Activated T-helper 17 cell treated with anti-CD3 and anti-CD28 coated beads, Interleukin-2, amount 50 U/mL, for 72 hours (primary cell): Measurements from ENCODE around the gene ADARB2. TPM values are rescaled to one million over a fixed set of nuclear protein-coding genes. Genes with fewer than 3 reads are reported as not detected.

ENCODE experiments used
- ATAC-seq: fragments of 150-1000 bp; cut with Tn5 transposase; replicated peaks from 2 replicates; pipeline ENCODE4 v1.10.0; 2021; ENCODE audit warnings: mild to moderate bottlenecking, moderate library complexity
- H3K27ac Mint-ChIP-seq: one replicate; pipeline ENCODE4 v1.8.0; 2022; ENCODE audit warnings: mixed read lengths
- H3K27me3 Mint-ChIP-seq: one replicate; pipeline ENCODE4 v1.8.0; 2022; ENCODE audit warnings: mixed read lengths
- H3K36me3 Mint-ChIP-seq: one replicate; pipeline ENCODE4 v1.8.0; 2022; ENCODE audit warnings: low read depth, mild to moderate bottlenecking, mixed read lengths
- H3K4me1 Mint-ChIP-seq: one replicate; pipeline ENCODE4 v1.8.0; 2022; ENCODE audit warnings: mixed read lengths
- H3K4me3 Mint-ChIP-seq: one replicate; pipeline ENCODE4 v1.8.0; 2022; ENCODE audit warnings: mild to moderate bottlenecking, mixed read lengths
- H3K9me3 Mint-ChIP-seq: one replicate; pipeline ENCODE4 v1.8.0; 2022; ENCODE audit warnings: mixed read lengths
- total RNA-seq, 2 donors: library from RNA; stranded (reverse); gene quantifications; one replicate each; pipeline ENCODE4 v1.2.3, GENCODE V29; 2022

The ADARB2 gene
- total RNA-seq, 2 donors from 2014 or later, result not detected

GRCh38 chr10:1384026-1384425, 353.3 kb downstream of the ADARB2 start:
- Mint-ChIP-seq H3K36me3 (no peaks in the 10 kb centered on the region), H3K4me3 (no peak overlapping the region), H3K27ac (no peak overlapping the region), H3K4me1 (no peaks in the 10 kb centered on the region), H3K9me3 (no peaks in the 10 kb centered on the region), H3K27me3 (peaks cover 26% of the 10 kb centered on the region)
- no peak for ATAC-seq

DNA sequence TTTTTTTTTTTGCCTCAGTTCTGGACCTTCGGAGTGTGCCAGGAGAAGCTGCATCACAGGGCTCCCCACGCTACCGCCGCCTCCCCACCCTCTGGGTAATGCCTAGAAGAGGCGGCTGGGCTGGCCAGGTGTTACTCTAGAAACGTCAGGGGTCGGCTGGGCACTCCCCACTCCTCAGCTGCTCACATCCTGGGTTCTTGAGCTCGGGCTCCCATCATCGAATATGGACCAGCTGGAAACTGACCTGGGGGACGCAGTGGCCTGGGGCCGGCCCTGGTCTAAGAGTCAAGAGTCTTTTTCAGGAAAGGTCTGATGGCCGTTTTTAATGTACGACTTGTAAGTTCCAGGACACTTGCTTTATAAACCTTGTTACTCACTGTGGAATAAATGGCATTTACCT, 354.6 kb downstream of the ADARB2 start:
- Mint-ChIP-seq H3K36me3 (no peaks in the 10 kb centered on the region), H3K9me3 (no peaks in the 10 kb centered on the region), H3K4me1 (no peaks in the 10 kb centered on the region), H3K4me3 (no peak overlapping the region), H3K27ac (no peak overlapping the region), H3K27me3 (peaks cover 39% of the 10 kb centered on the region)
- ATAC-seq, result no peak

DNA sequence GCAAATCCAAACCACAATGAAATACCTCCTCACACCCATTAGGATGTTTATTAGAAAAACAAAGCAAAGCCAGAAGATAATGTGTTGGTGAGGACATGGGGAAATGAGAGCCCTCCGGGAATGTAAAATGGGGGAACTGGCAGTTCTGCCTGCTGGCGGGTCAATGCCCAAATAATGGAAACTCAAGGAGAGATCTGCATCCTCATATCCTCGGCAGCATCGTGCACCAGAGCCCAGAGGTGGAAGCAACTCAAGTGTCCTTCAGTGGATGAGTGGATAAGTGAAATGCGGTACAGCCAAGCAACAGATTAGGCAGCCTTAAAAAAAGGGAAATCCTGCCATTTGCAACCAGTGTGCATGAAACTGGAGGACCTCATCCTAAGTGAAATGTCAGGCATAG, 356.0 kb downstream of the ADARB2 start:
- no peaks in the 10 kb centered on the region for H3K36me3 Mint-ChIP-seq
- H3K9me3 Mint-ChIP-seq, result no peaks in the 10 kb centered on the region
- H3K4me3 Mint-ChIP-seq, result no peak overlapping the region
- peaks cover 43% of the 10 kb centered on the region for H3K27me3 Mint-ChIP-seq
- ATAC-seq, result no peak
- H3K27ac Mint-ChIP-seq, result no peak overlapping the region
- H3K4me1 Mint-ChIP-seq, result no peaks in the 10 kb centered on the region

GRCh38 chr10:1380088-1380671, 357.1 kb downstream of the ADARB2 start:
- H3K27me3 Mint-ChIP-seq, result peaks cover 44% of the 10 kb centered on the region
- H3K4me3 Mint-ChIP-seq, result no peak overlapping the region
- H3K9me3 Mint-ChIP-seq, result no peaks in the 10 kb centered on the region
- no peaks in the 10 kb centered on the region for H3K36me3 Mint-ChIP-seq
- H3K4me1 Mint-ChIP-seq, result no peaks in the 10 kb centered on the region
- no peak overlapping the region for H3K27ac Mint-ChIP-seq
- no peak for ATAC-seq

DNA sequence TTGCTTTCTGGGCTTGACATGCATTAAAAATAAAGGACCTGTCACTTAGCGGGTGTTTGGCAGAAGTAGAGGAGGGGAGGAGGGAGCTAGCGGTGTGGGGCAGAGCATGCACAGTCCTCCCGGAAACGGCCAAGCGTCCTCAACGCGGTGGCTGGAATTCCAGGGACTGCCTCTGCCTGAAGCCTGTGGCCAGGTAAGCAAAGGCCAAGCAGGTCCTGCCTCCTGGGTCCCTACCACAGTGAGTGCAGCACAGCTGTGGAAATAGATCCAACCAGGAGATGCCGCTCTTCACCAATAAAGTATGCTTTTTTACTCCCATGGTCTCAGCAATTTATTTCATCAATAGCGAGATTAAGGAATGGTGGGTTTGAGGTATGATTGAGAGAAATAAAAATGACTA, 357.7 kb downstream of the ADARB2 start:
- H3K4me3 Mint-ChIP-seq, result no peak overlapping the region
- no peaks in the 10 kb centered on the region for H3K9me3 Mint-ChIP-seq
- no peaks in the 10 kb centered on the region for H3K4me1 Mint-ChIP-seq
- no peak overlapping the region for H3K27ac Mint-ChIP-seq
- H3K27me3 Mint-ChIP-seq, result peaks cover 43% of the 10 kb centered on the region
- ATAC-seq, result no peak
- H3K36me3 Mint-ChIP-seq, result no peaks in the 10 kb centered on the region

- Mint-ChIP-seq H3K9me3 (no peaks in the 10 kb centered on the region), H3K36me3 (no peaks in the 10 kb centered on the region), H3K27ac (no peak overlapping the region), H3K4me1 (no peaks in the 10 kb centered on the region), H3K27me3 (peaks cover 41% of the 10 kb centered on the region), H3K4me3 (no peak overlapping the region)
- no peak for ATAC-seq
These were observed 358.9 kb downstream of the ADARB2 start for GRCh38 chr10:1378473-1378872.

GRCh38 chr10:1377740-1378397, 359.5 kb downstream of the ADARB2 start:
- no peaks in the 10 kb centered on the region for H3K9me3 Mint-ChIP-seq
- H3K27me3 Mint-ChIP-seq, result peaks cover 41% of the 10 kb centered on the region
- H3K27ac Mint-ChIP-seq, result no peak overlapping the region
- no peaks in the 10 kb centered on the region for H3K4me1 Mint-ChIP-seq
- no peaks in the 10 kb centered on the region for H3K36me3 Mint-ChIP-seq
- no peak overlapping the region for H3K4me3 Mint-ChIP-seq
- ATAC-seq, result no peak

DNA sequence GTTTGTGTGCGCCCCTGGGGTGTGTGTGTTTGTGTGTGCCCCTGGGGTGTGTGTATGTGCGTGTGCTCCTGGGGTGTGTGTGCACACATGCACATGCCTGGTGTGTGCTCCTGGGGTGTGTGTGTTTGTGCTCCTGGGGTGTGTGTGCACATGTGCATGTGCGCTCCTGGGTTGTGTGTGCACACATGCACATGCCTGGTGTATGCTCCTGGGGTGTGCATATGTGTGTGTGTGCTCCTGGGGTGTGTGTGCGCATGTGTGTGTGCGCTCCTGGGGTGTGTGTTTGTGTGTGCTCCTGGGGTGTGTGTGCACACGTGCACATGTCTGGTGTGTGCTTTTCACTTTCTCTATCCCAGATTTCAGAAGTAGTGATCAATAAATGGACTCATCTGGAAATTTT, 360.1 kb downstream of the ADARB2 start:
- no peak overlapping the region for H3K4me3 Mint-ChIP-seq
- no peak for ATAC-seq
- peaks cover 41% of the 10 kb centered on the region for H3K27me3 Mint-ChIP-seq
- H3K9me3 Mint-ChIP-seq, result no peaks in the 10 kb centered on the region
- H3K4me1 Mint-ChIP-seq, result no peaks in the 10 kb centered on the region
- no peaks in the 10 kb centered on the region for H3K36me3 Mint-ChIP-seq
- no peak overlapping the region for H3K27ac Mint-ChIP-seq

DNA sequence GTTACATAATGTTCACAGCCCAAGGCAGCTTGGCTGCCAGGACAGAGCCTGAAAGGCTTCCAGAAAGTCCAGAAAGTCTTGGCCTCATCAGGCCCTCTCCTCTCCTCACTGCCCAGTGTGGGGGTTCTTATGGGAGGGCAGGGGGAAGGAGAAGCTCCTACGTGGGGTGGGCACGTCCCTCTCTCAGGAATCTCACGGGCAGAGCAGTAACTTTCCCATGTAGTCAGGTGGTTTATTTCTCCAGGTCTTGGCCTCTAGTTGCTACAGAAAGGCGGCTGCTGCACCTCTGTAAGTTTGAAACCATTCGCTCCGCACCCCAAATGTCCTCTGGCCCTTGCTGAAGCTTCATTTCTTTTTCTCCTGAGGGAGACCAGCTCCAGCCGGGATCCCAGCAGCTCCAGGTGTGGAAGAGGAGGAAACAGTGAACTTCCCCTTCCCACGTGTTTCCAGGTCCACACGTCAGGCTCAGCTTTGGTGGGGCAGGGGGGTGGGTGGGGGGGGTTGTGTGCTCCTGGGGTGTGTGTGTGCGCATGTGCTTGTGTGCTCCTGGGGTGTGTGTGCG, 360.9 kb downstream of the ADARB2 start:
- Mint-ChIP-seq H3K36me3 (no peaks in the 10 kb centered on the region), H3K27me3 (peaks cover 38% of the 10 kb centered on the region), H3K4me3 (no peak overlapping the region), H3K9me3 (no peaks in the 10 kb centered on the region), H3K27ac (no peak overlapping the region), H3K4me1 (no peaks in the 10 kb centered on the region)
- no peak for ATAC-seq

- H3K27ac Mint-ChIP-seq, result no peak overlapping the region
- no peak overlapping the region for H3K4me3 Mint-ChIP-seq
- no peaks in the 10 kb centered on the region for H3K36me3 Mint-ChIP-seq
- no peak for ATAC-seq
- H3K27me3 Mint-ChIP-seq, result peaks cover 34% of the 10 kb centered on the region
- no peaks in the 10 kb centered on the region for H3K4me1 Mint-ChIP-seq
- no peaks in the 10 kb centered on the region for H3K9me3 Mint-ChIP-seq
These were observed 361.8 kb downstream of the ADARB2 start for GRCh38 chr10:1375346-1376170.

- Mint-ChIP-seq H3K36me3 (no peaks in the 10 kb centered on the region), H3K27ac (no peak overlapping the region), H3K9me3 (no peaks in the 10 kb centered on the region), H3K27me3 (peaks cover 37% of the 10 kb centered on the region), H3K4me3 (no peak overlapping the region), H3K4me1 (no peaks in the 10 kb centered on the region)
- no peak for ATAC-seq
These were observed 362.6 kb downstream of the ADARB2 start for GRCh38 chr10:1374511-1375345.

- H3K36me3 Mint-ChIP-seq, result no peaks in the 10 kb centered on the region
- H3K4me3 Mint-ChIP-seq, result no peak overlapping the region
- H3K4me1 Mint-ChIP-seq, result no peaks in the 10 kb centered on the region
- H3K27me3 Mint-ChIP-seq, result peaks cover 26% of the 10 kb centered on the region
- no peak for ATAC-seq
- no peak overlapping the region for H3K27ac Mint-ChIP-seq
- H3K9me3 Mint-ChIP-seq, result no peaks in the 10 kb centered on the region
These were observed 364.0 kb downstream of the ADARB2 start for GRCh38 chr10:1373287-1373686.

GRCh38 chr10:1372212-1372611, 365.1 kb downstream of the ADARB2 start:
- Mint-ChIP-seq H3K4me1 (no peaks in the 10 kb centered on the region), H3K4me3 (no peak overlapping the region), H3K27ac (no peak overlapping the region), H3K27me3 (peaks cover 19% of the 10 kb centered on the region), H3K36me3 (no peaks in the 10 kb centered on the region), H3K9me3 (no peaks in the 10 kb centered on the region)
- no peak for ATAC-seq

DNA sequence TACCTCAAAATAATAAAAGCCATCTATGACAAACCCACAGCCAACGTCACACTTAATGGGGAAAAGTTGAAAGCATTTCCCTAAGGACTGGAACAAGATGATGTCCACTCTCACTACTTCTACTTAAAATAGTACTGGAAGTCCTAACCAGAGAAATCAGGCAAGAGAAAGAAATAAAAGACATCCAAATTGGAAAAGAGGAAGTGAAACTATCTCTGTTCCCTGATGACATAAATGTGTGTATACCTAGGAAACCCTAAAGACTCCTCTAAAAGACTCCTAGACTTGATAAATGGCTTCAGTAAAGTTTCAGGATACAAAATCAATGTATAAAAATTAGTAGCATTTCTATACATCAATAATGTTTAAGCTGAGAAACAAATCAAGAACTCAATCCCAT, 367.0 kb downstream of the ADARB2 start:
- Mint-ChIP-seq H3K4me1 (no peaks in the 10 kb centered on the region), H3K4me3 (no peak overlapping the region), H3K36me3 (no peaks in the 10 kb centered on the region), H3K27ac (no peak overlapping the region), H3K9me3 (no peaks in the 10 kb centered on the region), H3K27me3 (peaks cover 13% of the 10 kb centered on the region)
- no peak for ATAC-seq
